Activated effector memory CD4-positive, alpha-beta T cell treated with Interleukin-2 at 50 U/mL for 16 hours (primary cell): ENCODE data around the gene GAP43.
A peak's percentile ranks its signal among the peaks of the same experiment; 100 is the strongest.

Experiments used
- DNase-seq: peaks from one replicate; pipeline ENCODE4 v3.0.0-alpha.2; 2020

GAP43 gene

GRCh38 chr3:115627180-115628074, 4.1 kb downstream of the GAP43 start:
- DNase-seq, result no peak

- DNase-seq, result no peak
Measured at GRCh38 chr3:115628075-115628412, 4.7 kb downstream of the GAP43 start.

- no peak for DNase-seq
Measured at GRCh38 chr3:115630850-115631249, 7.5 kb downstream of the GAP43 start.

GRCh38 chr3:115632026-115632425, 8.7 kb downstream of the GAP43 start:
- DNase-seq, result no peak

GRCh38 chr3:115633467-115633866, 10.2 kb downstream of the GAP43 start:
- DNase-seq, result no peak

GRCh38 chr3:115634052-115634451, 10.7 kb downstream of the GAP43 start:
- no peak for DNase-seq

GRCh38 chr3:115635406-115635805, 12.1 kb downstream of the GAP43 start:
- DNase-seq, result no peak

GRCh38 chr3:115638241-115638640, 14.9 kb downstream of the GAP43 start:
- no peak for DNase-seq

GRCh38 chr3:115638991-115639390, 15.7 kb downstream of the GAP43 start:
- DNase-seq, result no peak

GRCh38 chr3:115644391-115644790, 21.1 kb downstream of the GAP43 start:
- no peak for DNase-seq

GRCh38 chr3:115646027-115646690, 22.8 kb downstream of the GAP43 start:
- DNase-seq, result no peak

GRCh38 chr3:115648559-115648958, 25.2 kb downstream of the GAP43 start:
- DNase-seq, result no peak

GRCh38 chr3:115651087-115651486, 27.8 kb downstream of the GAP43 start:
- DNase-seq, result no peak

GRCh38 chr3:115651599-115651998, 28.3 kb downstream of the GAP43 start:
- no peak for DNase-seq

- DNase-seq, result no peak
Measured at GRCh38 chr3:115652738-115653137, 29.4 kb downstream of the GAP43 start.

- no peak for DNase-seq
Measured at GRCh38 chr3:115655761-115656282, 32.5 kb downstream of the GAP43 start.

GRCh38 chr3:115657168-115657567, 33.9 kb downstream of the GAP43 start:
- DNase-seq, result no peak

- DNase-seq, result no peak
Measured at GRCh38 chr3:115658032-115658336, 34.7 kb downstream of the GAP43 start.

GRCh38 chr3:115658337-115659181, 35.2 kb downstream of the GAP43 start:
- peak; percentile 65 for DNase-seq

GRCh38 chr3:115659253-115660220, 36.2 kb downstream of the GAP43 start:
- no peak for DNase-seq

- no peak for DNase-seq
Measured at GRCh38 chr3:115660646-115661337, 37.5 kb downstream of the GAP43 start.

- DNase-seq, result no peak
Measured at GRCh38 chr3:115662356-115662755, 39.0 kb downstream of the GAP43 start.
